HG02870 (cell line): ENCODE measurements around the gene CA5A.
"Not testable (repeated sequence)": the region's sequence is repeated elsewhere in the genome, so short reads cannot be mapped to it uniquely, and the experiment has no call there.

Source experiments
- ATAC-seq: cut with Tn5 transposase; IDR thresholded peaks from one replicate; pipeline ENCODE4 v1.9.1; 2021; ENCODE audit warnings: mild to moderate bottlenecking, moderate library complexity; ENCODE audit not compliant: unreplicated experiment

CA5A gene

GRCh38 chr16:87949071-87949744, 12.9 kb upstream of the CA5A start:
- ATAC-seq, result no peak

GRCh38 chr16:87948735-87949070, 12.4 kb upstream of the CA5A start:
- ATAC-seq, result no peak

- ATAC-seq, result no peak
Observed at GRCh38 chr16:87948119-87948545, 11.8 kb upstream of the CA5A start.

- no peak for ATAC-seq
Observed at GRCh38 chr16:87947356-87948118, 11.2 kb upstream of the CA5A start.

- no peak for ATAC-seq
Observed at GRCh38 chr16:87946596-87947347, 10.4 kb upstream of the CA5A start.

- no peak for ATAC-seq
Observed at GRCh38 chr16:87945351-87946042, 9.2 kb upstream of the CA5A start.

- no peak for ATAC-seq
Observed at GRCh38 chr16:87942680-87943079, 6.4 kb upstream of the CA5A start.

- ATAC-seq, result no peak
Observed at GRCh38 chr16:87939562-87940423, 3.5 kb upstream of the CA5A start.

GRCh38 chr16:87938412-87938949, 2.2 kb upstream of the CA5A start:
- ATAC-seq, result no peak

GRCh38 chr16:87937231-87937542, 858 bp upstream of the CA5A start:
- not testable (repeated sequence) for ATAC-seq

GRCh38 chr16:87936016-87936374, 334 bp downstream of the CA5A start:
- not testable (repeated sequence) for ATAC-seq

- not testable (repeated sequence) for ATAC-seq
Observed at GRCh38 chr16:87934752-87935425, 1.4 kb downstream of the CA5A start.

GRCh38 chr16:87933140-87933495, 3.2 kb downstream of the CA5A start:
- no peak for ATAC-seq

GRCh38 chr16:87932475-87933139, 3.7 kb downstream of the CA5A start:
- ATAC-seq, result not testable (repeated sequence)

GRCh38 chr16:87931504-87931903, 4.8 kb downstream of the CA5A start:
- no peak for ATAC-seq

- no peak for ATAC-seq
Observed at GRCh38 chr16:87930456-87930855, 5.9 kb downstream of the CA5A start.

- ATAC-seq, result no peak
Observed at GRCh38 chr16:87929986-87930385, 6.3 kb downstream of the CA5A start.

GRCh38 chr16:87927195-87927562, 9.2 kb downstream of the CA5A start:
- ATAC-seq, result no peak
